Astrocyte (in vitro differentiated cells and primary cell): Measurements from ENCODE around the gene ST3GAL4. TPM values are rescaled to one million over a fixed set of nuclear protein-coding genes. Genes with fewer than 3 reads are reported as not detected.

ENCODE experiments used
- DNase-seq: peaks from one replicate; pipeline ENCODE4 v3.0.0-alpha.2; 2010; ENCODE audit warnings: low read depth
- FAIRE-seq: peaks from 2 replicates; lab custom pipeline; 2011; peaks lifted over from hg19 to GRCh38; lab: Jason Lieb, UNC
- H2AFZ ChIP-seq: 2 replicates; pipeline ENCODE4 v1.6.0; 2012; ENCODE audit warnings: low read depth, low read length, inconsistent platforms
- H3K27ac ChIP-seq: 2 replicates; pipeline ENCODE4 v1.5.1; 2011; ENCODE audit warnings: low read depth, low read length, inconsistent platforms
- H3K27me3 ChIP-seq: 2 replicates; pipeline ENCODE4 v1.6.0; 2011; ENCODE audit warnings: low read length, inconsistent platforms; ENCODE audit not compliant: insufficient read depth
- H3K36me3 ChIP-seq: 2 replicates; pipeline ENCODE4 v1.5.1; 2011; ENCODE audit warnings: low read length, inconsistent platforms; ENCODE audit not compliant: insufficient read depth
- H3K4me1 ChIP-seq: 2 replicates; pipeline ENCODE4 v1.5.1; 2011; ENCODE audit warnings: low read length, inconsistent platforms; ENCODE audit not compliant: insufficient read depth
- H3K4me2 ChIP-seq: 2 replicates; pipeline ENCODE4 v1.6.0; 2012; ENCODE audit warnings: low read length, inconsistent platforms
- H3K4me3 ChIP-seq: 2 replicates; pipeline ENCODE4 v1.5.1; 2011; ENCODE audit warnings: low read depth, mild to moderate bottlenecking, low read length, inconsistent platforms; ENCODE audit not compliant: insufficient read depth
- H3K79me2 ChIP-seq: 2 replicates; pipeline ENCODE4 v1.6.0; 2012; ENCODE audit warnings: mild to moderate bottlenecking, low read length, inconsistent platforms; ENCODE audit not compliant: insufficient read depth
- H3K9ac ChIP-seq: 2 replicates; pipeline ENCODE4 v1.6.0; 2012; ENCODE audit warnings: mild to moderate bottlenecking, low read length, inconsistent platforms
- H3K9me3 ChIP-seq: 2 replicates; pipeline ENCODE4 v1.5.1; 2012; ENCODE audit warnings: low read depth, mild to moderate bottlenecking, low read length, inconsistent platforms; ENCODE audit not compliant: insufficient read depth
- H4K20me1 ChIP-seq: 2 replicates; pipeline ENCODE4 v1.6.0; 2012; ENCODE audit warnings: low read length, inconsistent platforms; ENCODE audit not compliant: insufficient read depth
- H3K27ac Mint-ChIP-seq: one replicate; pipeline ENCODE4 v1.8.0; 2021; ENCODE audit warnings: mild to moderate bottlenecking, mixed read lengths; ENCODE audit not compliant: unreplicated experiment
- H3K27me3 Mint-ChIP-seq: one replicate; pipeline ENCODE4 v1.8.0; 2021; ENCODE audit warnings: low read depth, mixed read lengths; ENCODE audit not compliant: unreplicated experiment
- H3K36me3 Mint-ChIP-seq: one replicate; pipeline ENCODE4 v1.8.0; 2021; ENCODE audit warnings: low read depth, mixed read lengths; ENCODE audit not compliant: unreplicated experiment
- H3K4me1 Mint-ChIP-seq: one replicate; pipeline ENCODE4 v1.8.0; 2021; ENCODE audit warnings: low read depth, mixed read lengths; ENCODE audit not compliant: unreplicated experiment
- H3K4me3 Mint-ChIP-seq: one replicate; pipeline ENCODE4 v1.8.0; 2021; ENCODE audit warnings: mild to moderate bottlenecking, moderate library complexity, mixed read lengths; ENCODE audit not compliant: unreplicated experiment
- H3K9me3 Mint-ChIP-seq: one replicate; pipeline ENCODE4 v1.8.0; 2021; ENCODE audit warnings: mild to moderate bottlenecking, mixed read lengths; ENCODE audit not compliant: unreplicated experiment
- CTCF ChIP-seq: IDR thresholded peaks from 2 replicates; pipeline ENCODE4 v1.5.1; 2011; ENCODE audit warnings: low read depth, mild to moderate bottlenecking, inconsistent platforms, low read length, moderate library complexity; ENCODE audit not compliant: insufficient read depth
- EZH2 ChIP-seq: IDR thresholded peaks from 2 replicates; pipeline ENCODE4 v1.6.1; 2012; ENCODE audit warnings: mild to moderate bottlenecking, low read length, inconsistent platforms; ENCODE audit not compliant: insufficient read depth
- total RNA-seq: library from RNA; stranded (reverse); gene quantifications from 2 replicates; pipeline ENCODE4 v1.2.1, GENCODE V29; 2021

The ST3GAL4 gene
- total RNA-seq, 1 donor from 2014 or later: 12.2 TPM

- Histone ChIP-seq H3K27me3 (no peaks in the 10 kb centered on the region), H3K4me2 (peak overlapping the region; percentile 95), H3K36me3 (no peaks in the 10 kb centered on the region), H3K4me3 (peak overlapping the region; percentile 86), H3K9me3 (no peaks in the 10 kb centered on the region), H4K20me1 (peaks cover 37% of the 10 kb centered on the region), H2AFZ (no peak overlapping the region), H3K9ac (peak overlapping the region; percentile 90), H3K79me2 (peaks cover 35% of the 10 kb centered on the region), H3K27ac (no peak overlapping the region), H3K4me1 (peaks cover 38% of the 10 kb centered on the region)
- no peak for FAIRE-seq
- Mint-ChIP-seq H3K4me1 (peaks cover 23% of the 10 kb centered on the region), H3K9me3 (no peaks in the 10 kb centered on the region), H3K4me3 (peak overlapping the region; percentile 37), H3K27me3 (no peaks in the 10 kb centered on the region), H3K27ac (no peak overlapping the region), H3K36me3 (peaks cover 4% of the 10 kb centered on the region)
- no peak for TF ChIP-seq EZH2
- TF ChIP-seq CTCF: no peak
- no peak for DNase-seq
These were observed 1.8 kb downstream of the ST3GAL4 start for GRCh38 chr11:126357055-126357962.

- Mint-ChIP-seq H3K9me3 (no peaks in the 10 kb centered on the region), H3K4me3 (no peak overlapping the region), H3K36me3 (peaks cover 4% of the 10 kb centered on the region), H3K4me1 (peaks cover 18% of the 10 kb centered on the region), H3K27me3 (no peaks in the 10 kb centered on the region), H3K27ac (no peak overlapping the region)
- DNase-seq (no peak), FAIRE-seq (no peak)
- H4K20me1 ChIP-seq: peaks cover 42% of the 10 kb centered on the region
- H3K27me3 ChIP-seq: no peaks in the 10 kb centered on the region
- no peak for TF ChIP-seq EZH2
- TF ChIP-seq CTCF: no peak
- peaks cover 38% of the 10 kb centered on the region for H3K4me1 ChIP-seq
- H3K9ac ChIP-seq: no peak overlapping the region
- no peak overlapping the region for H3K27ac ChIP-seq
- H3K4me2 ChIP-seq: no peak overlapping the region
- H3K36me3 ChIP-seq: no peaks in the 10 kb centered on the region
- H2AFZ ChIP-seq: no peak overlapping the region
- no peaks in the 10 kb centered on the region for H3K9me3 ChIP-seq
- H3K4me3 ChIP-seq: no peak overlapping the region
- H3K79me2 ChIP-seq: peaks cover 33% of the 10 kb centered on the region
These were observed 2.7 kb downstream of the ST3GAL4 start for GRCh38 chr11:126357969-126358762.
